GM18499 (cell line): ENCODE data around the gene EXOC3.
"Not testable (repeated sequence)": the region's sequence is repeated elsewhere in the genome, so short reads cannot be mapped to it uniquely, and the experiment has no call there.

Source experiments
- ATAC-seq: cut with Tn5 transposase; IDR thresholded peaks from one replicate; pipeline ENCODE4 v1.9.1; 2021; ENCODE audit warnings: moderate number of reproducible peaks; ENCODE audit not compliant: insufficient read depth, unreplicated experiment

Gene EXOC3

DNA sequence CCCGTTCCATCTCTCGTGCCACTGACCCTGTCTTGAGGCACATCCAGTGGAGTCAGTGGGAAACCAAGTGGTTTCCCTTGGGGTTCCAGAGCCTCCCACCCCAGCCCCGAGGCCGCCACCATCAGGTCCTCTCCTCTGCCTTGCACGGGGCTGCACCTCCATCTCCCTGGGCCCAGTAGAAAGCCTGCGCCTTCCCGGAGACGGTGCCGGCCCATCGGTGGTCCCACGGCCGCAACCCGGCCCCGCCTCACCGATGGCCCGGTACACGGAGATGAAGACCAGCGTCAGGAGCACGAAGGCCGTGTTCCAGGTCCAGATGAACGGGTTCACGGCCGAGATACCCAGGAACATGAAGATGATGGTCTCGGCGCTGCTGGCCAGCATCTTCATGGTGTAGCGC, 40.0 kb downstream of the EXOC3 start:
- ATAC-seq, result no peak

DNA sequence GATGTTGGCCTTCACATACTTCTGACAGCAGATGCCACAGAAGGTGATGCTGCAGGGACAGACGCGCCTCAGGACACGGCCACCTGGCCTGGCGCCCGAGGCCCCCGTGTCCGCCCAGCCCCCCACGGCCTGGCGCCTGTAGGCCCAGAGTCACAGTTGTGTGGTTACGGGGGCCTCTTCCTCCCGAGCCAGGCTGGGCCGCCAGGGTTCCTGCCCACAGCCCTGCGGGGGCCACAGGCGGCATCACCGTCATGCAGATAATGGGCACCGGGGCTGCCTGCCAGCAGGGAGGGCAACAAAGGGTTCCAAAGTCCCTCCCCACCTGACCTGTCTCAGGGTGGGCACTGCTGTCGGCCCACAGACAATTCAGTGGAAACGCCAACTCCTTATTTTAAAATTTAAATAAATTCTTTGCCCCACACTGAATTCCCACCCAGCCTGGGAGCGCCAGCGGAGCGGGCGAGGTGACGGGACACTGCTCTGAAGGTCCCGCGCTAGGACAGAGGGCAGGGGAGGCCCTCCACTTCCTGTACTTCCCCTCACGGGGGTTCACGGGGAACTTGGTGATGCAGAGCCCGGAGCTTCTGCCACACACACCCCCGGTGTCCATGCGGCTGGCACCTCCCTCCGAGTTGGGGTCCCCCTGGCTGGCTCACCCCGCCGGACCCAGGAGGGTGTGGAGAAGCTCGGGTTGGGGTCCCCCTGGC, 40.6 kb downstream of the EXOC3 start:
- ATAC-seq, result no peak

DNA sequence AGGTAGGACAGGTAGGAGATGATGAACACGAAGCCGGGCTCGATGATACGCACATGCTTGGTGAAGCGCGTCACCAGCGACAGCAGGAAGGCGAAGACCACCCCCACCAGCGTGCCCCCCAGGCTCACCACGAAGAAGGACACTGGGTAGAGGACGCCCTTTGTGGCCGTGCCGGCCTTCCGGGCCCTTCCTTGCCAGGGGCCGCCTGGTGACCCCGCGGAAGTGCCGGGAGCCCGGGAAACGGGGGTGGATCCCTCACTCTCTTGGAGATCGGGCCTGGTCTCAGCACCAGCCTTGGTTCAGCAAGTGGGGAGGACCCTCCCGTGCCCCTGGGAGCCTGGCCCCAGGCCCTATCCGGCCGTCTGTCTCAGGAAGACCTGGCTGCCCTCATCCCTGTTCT, 41.6 kb downstream of the EXOC3 start:
- ATAC-seq, result no peak

DNA sequence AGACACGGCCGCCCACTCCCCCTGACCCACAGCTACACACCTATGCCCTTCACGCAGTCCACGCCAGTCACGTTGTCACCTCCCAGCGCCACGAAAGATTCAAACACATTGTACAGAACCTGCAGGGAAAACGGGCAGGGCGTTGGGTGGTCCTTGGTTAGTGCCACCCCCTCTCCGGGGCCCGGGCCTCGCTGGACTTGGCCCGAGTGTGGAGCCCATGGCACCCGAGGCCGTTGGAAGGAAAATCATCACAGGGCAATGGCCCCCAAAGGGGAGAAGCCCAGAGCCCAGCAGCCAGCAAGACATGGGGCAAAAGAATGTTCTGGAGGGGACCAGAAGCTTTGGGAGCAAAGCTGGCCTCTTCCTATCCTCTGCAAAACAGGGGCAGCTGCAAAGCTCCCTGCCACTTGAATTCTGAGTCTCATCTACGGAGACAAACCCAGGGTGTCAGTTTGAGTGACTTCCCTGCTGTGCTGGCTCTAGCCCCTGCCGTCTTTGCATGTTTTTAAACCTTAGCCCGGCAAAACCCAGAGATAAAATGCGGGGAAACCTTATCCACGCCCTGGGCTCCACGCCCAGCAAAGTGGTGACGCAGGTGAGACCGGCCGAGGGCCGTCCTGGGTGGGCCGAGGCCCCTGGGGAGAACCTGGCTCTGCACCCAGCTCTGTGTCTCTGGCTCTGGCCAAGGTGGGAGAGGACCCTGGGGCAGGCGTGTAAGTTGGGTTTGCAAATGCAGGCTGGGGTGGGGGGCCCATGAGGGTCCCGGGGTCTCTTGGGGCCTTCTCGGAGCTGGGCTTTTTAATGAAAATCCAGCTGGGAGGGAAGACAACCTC, 42.4 kb downstream of the EXOC3 start:
- no peak for ATAC-seq

DNA sequence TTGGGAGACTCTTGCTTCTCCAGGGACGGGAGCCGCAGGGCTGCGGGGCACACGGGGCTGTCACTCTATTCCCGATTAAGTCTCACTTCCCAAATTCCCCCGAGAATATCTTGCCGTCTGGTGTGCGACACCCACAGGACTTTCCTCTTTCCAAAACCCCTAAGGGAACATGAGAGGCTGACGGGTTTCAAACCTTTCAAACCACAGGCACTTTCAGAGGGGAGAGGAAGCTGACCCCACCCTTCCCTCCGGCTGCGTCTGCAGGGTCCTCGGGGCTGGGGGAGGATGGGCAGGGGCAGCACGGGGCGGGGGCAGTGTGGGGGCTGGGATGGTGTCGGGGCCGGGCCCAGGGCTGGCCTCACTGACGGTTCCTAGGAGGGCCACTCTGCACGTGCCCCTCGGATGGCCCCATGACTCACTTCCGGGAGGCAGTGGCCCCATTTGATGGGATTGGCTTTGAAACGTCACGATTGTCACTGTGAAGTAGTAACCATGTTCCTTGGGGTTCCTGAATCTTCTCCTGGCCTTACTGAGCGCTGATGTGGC, 43.0 kb downstream of the EXOC3 start:
- ATAC-seq, result no peak

DNA sequence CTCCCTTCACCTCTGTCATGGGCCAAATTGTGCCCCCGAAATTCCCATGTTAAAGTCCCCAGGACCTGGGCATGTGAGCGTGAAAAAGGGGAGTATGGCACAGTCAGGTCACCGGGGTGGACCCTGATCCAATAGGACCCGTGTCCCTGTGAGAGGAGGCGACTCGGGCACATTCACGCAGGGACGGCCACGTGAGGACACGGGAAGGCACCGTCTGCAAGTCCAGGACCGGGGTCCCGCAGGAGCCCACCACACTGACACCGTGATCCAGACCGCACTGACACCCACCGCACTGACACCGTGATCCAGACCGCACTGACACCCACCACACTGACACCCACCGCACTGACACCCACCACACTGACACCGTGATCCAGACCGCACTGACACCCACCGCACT, 43.6 kb downstream of the EXOC3 start:
- not testable (repeated sequence) for ATAC-seq

DNA sequence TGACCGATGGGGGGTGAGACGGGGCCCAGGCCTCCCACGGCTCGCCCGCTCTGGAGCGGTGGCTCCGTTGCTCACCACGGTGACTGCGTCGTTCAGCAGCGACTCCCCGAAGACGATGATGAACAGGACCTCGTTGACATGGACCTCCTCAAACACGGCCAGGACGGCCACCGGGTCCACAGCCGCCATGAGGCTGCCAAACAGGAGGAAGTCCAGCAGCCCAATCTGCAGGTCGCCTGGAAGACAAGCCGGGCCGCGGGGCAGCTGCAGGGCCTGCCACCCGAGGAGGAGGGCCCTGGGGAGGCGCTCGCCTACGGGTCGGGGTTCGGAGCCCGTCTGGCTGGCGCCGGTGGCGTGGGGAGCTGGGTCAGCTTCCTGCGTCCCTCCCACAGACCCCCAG, 45.3 kb downstream of the EXOC3 start:
- ATAC-seq, result no peak

DNA sequence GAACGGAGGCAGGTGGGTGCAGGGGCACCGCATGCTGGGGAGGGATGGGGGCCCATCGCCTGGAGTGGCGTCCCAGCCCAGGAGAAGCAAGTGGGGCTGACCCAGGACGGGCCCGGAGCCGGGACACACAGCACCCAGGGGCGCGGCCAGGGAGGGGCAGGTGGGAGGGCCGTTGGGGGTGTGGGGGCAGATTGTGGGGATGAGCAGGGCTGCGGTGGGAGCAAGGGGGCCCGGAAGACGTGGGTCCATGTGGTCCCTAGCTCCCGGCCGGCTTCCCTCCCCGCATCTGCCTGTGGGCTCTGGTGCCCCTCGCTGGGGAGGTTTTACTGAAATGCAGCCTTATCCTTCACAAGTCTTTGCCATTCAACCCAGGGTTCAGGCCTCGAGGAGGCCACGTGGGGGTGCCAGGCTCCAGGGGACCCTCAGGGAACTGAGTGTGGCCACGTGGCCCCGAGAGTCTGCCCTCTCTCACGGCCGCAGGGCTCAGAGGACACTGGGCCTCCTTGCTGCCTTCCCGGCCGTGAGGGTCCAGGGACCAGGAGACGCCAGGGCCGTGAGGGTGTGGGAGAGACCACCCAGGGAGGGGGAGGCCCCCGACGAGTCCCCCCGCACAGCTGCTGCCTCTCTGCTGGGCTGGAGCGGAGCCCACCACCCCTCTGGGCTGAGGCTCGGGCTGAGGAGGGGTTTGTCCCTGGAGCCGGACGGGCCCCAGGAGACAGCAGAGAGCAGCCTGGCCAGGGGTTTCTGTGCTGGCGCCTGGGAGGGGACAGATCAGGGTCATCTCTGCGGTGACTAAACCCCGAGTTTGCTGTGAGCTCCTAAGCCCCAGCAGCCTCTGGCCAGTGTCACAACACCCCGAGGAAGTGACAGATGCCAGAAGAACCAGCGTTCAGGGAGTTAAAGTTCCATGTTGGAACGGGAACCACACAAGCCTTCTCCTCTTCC, 46.0 kb downstream of the EXOC3 start:
- ATAC-seq, result no peak

DNA sequence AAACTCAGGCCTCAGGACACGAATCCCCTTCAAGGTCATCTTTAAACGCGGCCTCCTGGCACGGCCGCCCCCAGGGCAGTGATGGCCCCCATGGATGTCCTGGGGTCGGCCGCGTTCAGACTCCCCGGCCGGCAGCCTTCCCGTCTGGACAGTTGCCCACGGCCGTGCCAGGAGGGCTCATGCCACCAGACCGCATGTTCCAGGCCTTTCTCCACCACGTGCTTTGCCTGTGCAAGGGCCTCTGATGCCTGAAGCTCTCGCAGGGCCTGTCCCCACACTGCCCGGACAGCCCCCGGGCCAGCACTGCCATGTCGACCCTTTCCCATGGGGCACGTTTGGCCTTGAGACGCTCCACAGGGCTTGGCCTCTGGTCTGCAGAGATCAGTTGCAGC, 46.7 kb downstream of the EXOC3 start:
- no peak for ATAC-seq

DNA sequence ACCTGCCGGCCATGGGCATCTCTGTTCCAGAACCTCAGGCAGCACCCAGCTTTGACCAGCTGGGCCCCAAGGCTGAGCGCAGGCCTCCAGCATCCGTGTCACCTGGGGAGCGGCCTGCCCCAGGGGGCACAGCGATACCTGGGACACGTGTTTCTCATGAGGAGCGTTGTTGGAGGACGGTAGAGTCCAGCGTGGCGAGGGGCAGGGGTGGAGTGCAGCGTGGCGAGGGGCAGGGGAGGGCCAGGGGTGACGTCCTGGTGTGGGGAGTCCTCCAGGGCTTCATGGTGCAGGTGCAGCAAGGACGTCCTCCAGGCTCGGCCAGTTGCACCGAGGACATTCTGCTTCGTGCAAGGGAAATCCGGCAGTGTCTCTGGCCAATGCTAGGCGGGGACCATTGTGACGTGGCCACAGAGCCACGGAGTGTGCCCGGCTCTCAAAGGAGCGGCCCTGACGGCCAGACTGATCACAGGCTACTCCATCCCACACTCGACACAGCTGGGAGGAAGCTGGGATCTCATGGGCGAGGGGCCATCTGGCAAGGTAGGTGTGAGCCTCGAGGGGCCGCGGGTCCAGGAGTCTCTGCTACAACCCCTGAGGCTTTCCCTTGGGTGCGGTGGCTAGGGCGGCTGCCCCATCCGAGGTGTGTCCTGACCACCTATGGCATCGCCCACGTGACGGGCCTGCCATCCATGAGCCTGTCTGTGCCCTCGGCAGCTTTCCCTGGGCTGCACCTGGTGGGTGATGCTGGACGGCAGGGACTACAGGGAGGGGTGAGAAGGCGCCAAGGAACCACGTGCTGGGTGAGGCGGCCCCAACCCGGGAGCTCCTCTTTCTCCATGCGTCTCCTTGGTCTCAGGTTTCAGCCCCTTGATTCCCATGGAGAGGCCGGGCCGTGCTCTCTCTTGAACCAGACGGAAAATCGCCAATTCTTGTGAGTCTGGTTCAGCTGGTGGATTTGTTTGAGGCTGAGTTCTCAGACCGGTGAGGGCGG, 47.4 kb downstream of the EXOC3 start:
- ATAC-seq, result no peak

DNA sequence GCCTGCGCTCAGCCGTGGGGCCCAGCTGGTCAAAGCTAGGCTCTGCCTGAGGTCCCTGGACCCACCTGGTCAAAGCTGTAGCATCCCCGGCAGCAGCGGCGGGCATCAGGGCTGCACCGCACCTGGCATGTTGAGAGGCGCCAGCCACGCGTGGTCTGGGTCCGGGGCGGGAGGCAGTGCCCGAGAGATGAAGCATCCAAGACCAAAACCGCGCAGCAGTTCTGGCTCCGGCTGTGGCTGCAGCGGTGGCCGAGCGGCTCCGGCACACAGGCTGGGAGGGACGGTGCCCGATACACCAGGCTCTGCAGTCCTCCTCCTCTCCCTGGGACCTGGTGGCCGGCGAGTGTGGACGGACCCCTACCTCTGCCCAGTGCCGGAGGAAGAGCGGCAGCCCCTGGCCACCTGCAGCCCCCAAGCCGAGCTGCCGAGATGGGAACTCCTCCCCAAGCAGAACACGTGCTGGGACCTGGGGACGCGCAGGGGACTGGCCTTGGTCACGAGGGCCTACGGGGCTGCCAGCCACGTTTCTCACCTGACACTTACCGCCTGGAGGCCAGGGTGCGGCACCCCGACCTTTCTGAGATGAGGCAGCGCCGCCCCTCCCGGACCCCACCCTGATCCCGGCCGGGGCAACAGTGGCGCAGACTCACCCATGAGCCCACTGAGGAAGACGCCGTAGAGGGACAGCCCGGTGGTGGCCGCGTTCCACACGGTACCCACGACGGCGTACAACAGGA, 48.3 kb downstream of the EXOC3 start:
- no peak for ATAC-seq

DNA sequence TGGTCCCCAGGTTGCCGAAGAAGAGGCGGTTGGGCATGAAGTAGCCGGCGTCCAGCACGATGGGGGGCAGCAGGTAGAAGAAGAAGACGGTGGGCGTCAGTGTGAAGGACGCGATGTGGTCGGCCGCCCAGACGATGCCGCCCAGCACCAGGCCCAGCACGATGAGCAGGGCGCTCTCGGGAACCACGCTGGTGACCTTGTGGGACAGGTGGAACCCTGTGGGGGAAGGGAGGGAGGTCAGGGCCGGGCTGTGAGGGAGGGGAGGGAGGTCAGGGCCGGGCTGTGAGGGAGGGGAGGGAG, 48.8 kb downstream of the EXOC3 start:
- no peak for ATAC-seq

DNA sequence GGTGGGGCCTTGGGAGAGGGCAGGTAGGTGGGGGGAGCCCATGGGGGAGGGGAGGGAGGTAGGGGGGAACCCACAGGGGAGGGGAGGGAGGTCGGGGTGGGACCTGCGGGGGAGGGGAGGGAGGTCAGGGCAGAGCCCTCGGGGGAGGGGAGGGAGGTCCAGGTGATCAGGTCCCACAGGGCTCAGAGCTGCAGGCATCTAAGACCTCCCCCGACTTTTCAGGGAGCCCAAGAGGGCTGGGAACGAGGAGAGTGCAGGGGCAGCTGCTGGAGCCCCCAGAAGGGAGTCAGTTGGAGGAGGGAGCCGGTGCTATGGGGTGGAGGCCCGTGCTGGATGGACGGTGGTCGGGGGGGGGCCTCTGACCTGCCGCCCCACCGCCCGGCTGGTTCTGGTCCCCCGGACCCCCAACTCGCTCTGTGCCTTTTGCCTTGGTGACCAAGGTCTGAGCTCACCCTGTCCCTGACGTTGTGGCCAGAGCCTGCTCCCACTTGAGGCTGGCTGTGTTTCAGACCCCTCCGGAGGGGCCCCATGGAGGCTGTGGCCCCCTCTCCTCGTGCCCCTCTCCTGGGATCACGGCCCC, 49.4 kb downstream of the EXOC3 start:
- ATAC-seq, result no peak

DNA sequence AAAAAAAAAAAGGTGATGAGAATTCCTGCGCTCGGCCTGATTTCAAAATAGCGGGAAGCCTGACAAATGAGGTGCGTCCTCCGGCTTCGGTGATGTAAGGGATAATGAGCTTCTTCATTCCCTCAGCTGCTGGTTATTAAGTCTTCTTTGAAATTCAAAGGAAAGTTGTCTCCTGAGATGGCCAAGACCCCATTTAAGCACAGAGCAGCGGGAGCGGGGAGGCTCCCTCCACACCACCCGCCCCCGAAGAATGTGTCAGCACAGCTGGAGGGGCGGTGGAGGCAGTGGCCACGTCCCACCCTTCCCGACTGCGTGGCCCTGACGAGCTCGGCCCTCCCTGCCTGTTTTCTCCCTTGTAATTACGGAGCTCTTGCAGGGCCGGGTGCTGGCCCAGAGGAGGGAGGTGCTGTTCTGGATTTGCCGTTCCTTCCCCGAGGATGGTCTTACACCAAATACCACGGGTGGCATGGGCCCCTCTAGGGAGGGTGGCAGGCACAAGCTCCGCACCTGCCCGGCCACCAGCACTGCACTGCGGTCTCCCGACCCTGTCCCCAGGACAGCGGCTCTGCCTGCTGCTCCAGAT, 50.2 kb downstream of the EXOC3 start:
- ATAC-seq, result no peak

DNA sequence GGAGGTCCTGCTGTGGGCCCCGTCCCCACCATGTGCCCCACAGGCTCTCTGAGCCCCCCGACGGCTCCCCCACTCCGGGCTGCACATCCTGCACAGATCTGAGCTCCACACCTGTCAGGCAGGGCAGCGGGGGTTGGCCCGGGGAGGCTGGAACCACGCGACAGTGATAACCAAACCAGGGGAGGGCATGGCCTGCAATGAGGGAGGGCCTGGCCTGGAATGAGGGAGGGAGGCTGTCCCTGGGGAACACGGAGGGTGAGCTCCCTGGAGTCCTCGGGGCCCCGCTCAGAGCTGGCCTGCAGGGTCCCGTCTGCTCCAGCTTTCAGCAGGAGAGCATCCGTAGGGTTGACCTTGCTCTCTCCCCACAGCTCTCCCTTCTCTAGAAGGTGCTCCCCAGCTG, 50.8 kb downstream of the EXOC3 start:
- ATAC-seq, result no peak

DNA sequence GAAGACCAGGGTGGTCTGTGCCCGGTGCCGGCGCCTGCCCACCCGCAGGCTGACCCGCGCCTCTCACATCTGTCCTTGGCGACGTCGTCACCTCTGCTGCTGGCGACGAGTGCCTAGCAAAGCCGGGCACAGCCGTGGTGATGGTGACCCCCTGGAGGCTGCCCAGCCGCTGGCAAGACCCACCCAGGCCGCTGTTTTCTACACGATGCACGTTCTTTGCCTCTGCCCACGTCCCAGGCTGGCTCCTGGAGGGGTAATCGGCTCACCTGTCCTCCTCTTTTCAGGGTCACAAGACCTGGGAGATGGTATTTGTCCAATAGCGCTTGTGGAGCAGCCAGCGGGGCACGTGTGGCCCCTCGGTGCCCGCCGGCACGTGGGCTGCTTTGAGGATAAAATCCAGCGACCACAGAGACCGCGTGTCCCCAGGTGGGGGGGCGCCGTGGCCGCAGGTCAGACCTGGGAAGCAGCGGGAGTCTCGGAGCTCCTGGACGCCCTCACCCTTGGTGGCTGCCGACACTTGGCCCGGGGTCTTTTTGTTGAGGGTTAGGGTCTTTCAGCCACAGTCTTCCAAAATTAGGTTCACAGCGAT, 51.8 kb downstream of the EXOC3 start:
- ATAC-seq, result no peak

DNA sequence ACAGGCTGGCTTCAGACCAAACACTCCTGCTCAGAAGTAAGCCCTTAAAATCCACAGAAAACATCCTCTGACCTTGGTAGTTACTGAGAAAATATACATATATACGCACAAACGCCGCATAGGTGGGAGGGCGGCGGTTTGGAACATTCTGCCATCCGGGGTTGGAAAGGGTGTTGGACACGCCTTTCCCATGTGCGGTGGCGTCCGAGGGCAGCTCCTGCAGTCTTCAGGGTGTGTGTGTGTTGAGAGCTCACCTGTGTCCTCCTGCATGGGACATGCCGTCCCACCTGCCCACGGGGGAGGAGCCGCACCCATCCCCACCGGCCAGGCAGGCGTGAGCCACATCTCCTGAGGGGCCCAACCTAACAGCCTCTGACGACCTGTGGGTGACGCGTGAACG, 53.1 kb downstream of the EXOC3 start:
- ATAC-seq, result no peak
